CD4-positive, alpha-beta T cell treated with Interferon alpha-2 for 1 hour (primary cell): Measurements from ENCODE around the gene HSP90AB1.

Experiments used
- DNase-seq, 2 donors: peaks; one replicate each; pipeline ENCODE4 v3.0.0-alpha.2; 2020 to 2022

The HSP90AB1 gene

GRCh38 chr6:44235891-44236516, 10.9 kb upstream of the HSP90AB1 start:
- DNase-seq: no peak

GRCh38 chr6:44237021-44237812, 9.7 kb upstream of the HSP90AB1 start:
- peak; percentile 81 to 83 for DNase-seq

- DNase-seq: peak; percentile 76 to 84
These were observed 9.0 kb upstream of the HSP90AB1 start for GRCh38 chr6:44237813-44238433.

- DNase-seq: no peak
These were observed 8.1 kb upstream of the HSP90AB1 start for GRCh38 chr6:44238687-44239350.

- DNase-seq: no peak
These were observed 3.6 kb upstream of the HSP90AB1 start for GRCh38 chr6:44243345-44243744.

GRCh38 chr6:44245391-44245911, 1.4 kb upstream of the HSP90AB1 start:
- DNase-seq: no peak

- peak; percentile 85 to 89 for DNase-seq
These were observed 814 bp upstream of the HSP90AB1 start for GRCh38 chr6:44245912-44246662.

- DNase-seq: peak; percentile 84 to 90
These were observed 719 bp downstream of the HSP90AB1 start for GRCh38 chr6:44247338-44248302.

- DNase-seq: no peak
These were observed 1.7 kb downstream of the HSP90AB1 start for GRCh38 chr6:44248579-44248978.

- no peak for DNase-seq
These were observed 2.3 kb downstream of the HSP90AB1 start for GRCh38 chr6:44249082-44249748.

GRCh38 chr6:44250067-44250717, 3.3 kb downstream of the HSP90AB1 start:
- DNase-seq: no peak

GRCh38 chr6:44250718-44251123, 3.8 kb downstream of the HSP90AB1 start:
- no peak for DNase-seq

GRCh38 chr6:44251576-44252524, 4.9 kb downstream of the HSP90AB1 start:
- no peak for DNase-seq

GRCh38 chr6:44253307-44254101, 6.6 kb downstream of the HSP90AB1 start:
- peak; percentile 63 to 75 for DNase-seq

GRCh38 chr6:44254191-44255104, 7.5 kb downstream of the HSP90AB1 start:
- no peak for DNase-seq

- DNase-seq: no peak
These were observed 8.4 kb downstream of the HSP90AB1 start for GRCh38 chr6:44255105-44255808.
